HFF-Myc (cell line): ENCODE data around the gene SMIM30.

Experiments
- DNase-seq: peaks from one replicate; pipeline ENCODE4 v3.0.0-alpha.2; 2011; ENCODE audit warnings: low read depth; ENCODE audit errors: extremely low read depth
- H3K4me3 ChIP-seq: replicated peaks from 2 replicates; pipeline ENCODE4 v1.5.1; 2011; ENCODE audit warnings: low read depth, mild to moderate bottlenecking, control low read depth, low read length
- TF ChIP-seq, protein P1 (sequence below): IDR thresholded peaks from 2 replicates; pipeline ENCODE4 v1.5.1; 2012; ENCODE audit warnings: mild to moderate bottlenecking, low read depth, low read length, control low read depth; ENCODE audit errors: missing control alignments

SMIM30 gene

DNA sequence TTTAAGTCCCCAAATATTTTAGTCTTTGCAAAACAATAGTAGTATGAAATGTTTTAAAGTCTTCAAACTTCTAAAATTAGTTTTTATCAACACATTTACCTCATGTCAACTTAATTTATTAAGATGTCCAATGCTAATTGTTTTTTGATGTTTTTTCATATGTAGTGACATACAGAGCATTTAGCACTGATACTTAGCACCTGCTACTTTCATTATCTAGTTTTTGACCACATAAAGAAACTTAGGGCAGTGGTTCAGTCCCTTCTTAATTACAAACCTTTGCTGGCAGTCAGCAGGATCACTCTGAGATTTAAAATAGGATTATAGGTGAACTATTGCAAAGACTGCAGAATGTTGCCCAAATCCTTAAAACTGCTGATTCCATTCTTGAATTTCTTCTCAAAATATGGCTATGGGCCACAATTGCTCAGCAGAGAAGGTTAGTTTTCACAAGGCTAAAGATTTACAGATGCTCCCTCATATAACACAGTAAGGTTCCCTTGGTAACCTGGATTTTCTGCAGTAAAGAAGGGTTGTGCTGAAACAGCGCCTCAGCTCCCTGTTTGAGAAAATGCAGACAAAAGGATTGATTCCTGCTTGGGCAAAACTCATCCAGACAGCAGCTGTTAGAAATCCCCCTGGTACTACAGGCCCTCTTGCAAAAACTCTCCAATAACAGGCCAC, 35.1 kb downstream of the SMIM30 start:
- TF ChIP-seq, protein P1, sequence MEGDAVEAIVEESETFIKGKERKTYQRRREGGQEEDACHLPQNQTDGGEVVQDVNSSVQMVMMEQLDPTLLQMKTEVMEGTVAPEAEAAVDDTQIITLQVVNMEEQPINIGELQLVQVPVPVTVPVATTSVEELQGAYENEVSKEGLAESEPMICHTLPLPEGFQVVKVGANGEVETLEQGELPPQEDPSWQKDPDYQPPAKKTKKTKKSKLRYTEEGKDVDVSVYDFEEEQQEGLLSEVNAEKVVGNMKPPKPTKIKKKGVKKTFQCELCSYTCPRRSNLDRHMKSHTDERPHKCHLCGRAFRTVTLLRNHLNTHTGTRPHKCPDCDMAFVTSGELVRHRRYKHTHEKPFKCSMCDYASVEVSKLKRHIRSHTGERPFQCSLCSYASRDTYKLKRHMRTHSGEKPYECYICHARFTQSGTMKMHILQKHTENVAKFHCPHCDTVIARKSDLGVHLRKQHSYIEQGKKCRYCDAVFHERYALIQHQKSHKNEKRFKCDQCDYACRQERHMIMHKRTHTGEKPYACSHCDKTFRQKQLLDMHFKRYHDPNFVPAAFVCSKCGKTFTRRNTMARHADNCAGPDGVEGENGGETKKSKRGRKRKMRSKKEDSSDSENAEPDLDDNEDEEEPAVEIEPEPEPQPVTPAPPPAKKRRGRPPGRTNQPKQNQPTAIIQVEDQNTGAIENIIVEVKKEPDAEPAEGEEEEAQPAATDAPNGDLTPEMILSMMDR = no peak
- DNase-seq = no peak
- no peak overlapping the region for H3K4me3 ChIP-seq

DNA sequence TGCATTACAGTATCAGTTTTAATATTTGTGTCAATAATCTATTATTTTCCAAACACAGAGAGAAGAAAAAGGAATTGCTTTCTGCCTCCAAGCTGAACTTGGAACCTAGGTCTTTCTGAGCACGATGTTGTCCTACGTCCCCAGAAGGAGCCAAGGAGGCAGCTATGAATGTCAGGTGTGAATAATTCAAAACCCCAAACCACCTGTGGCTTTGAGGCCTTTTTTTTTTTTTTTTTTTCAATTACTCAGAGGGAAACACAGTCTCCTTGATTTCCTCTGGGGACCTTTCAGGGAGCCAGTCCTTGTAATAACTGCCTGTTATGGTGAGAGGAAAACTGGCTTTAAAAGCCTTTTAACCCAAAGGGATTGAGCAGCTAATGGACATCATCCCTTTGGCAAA, 40.0 kb downstream of the SMIM30 start:
- H3K4me3 ChIP-seq = no peak overlapping the region
- TF ChIP-seq, protein P1 = no peak
- DNase-seq = no peak

DNA sequence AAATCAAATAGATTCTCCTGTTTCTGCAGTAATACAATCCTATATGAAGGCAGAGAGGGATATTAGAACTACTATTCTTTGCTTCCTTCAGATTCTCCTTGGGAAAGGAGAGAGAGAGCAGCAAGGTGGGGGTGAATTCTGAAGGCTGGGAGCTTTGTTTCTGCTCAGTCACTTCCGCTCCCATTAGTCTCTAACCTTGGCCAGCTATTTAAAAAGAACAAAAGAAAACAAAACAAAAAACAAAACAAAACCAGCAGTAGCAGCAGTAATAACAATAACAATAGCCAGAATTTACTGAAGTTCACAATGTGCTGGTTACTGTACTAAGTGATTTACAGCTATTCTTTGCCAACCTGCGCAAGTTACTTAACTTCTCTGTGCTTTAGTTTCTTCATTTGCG, 41.7 kb downstream of the SMIM30 start:
- no peak for DNase-seq
- H3K4me3 ChIP-seq = no peak overlapping the region
- TF ChIP-seq, protein P1 = no peak

DNA sequence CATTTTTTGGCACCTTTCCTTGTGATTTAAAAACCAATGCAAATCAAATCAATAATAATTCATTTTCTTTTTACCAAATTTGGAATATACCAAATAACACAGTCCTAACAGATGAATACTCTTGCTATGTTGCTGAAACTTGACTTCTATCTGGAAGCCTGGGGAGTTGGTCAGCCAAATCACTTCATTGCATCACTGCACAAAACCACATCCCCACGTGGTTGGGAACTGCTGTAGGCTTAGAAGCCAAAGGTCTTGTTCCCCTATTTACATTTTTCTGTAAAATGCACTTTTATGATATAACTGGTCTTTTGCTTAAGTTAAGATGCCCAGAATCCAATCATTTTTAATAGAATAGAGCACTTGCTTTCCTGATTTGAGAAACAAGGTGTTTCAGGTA, 46.9 kb downstream of the SMIM30 start:
- DNase-seq = no peak
- TF ChIP-seq, protein P1 = no peak
- H3K4me3 ChIP-seq = no peak overlapping the region
